Cardiac septum (tissue), 1 donor: ENCODE results near the gene GRPEL1. TPM values are rescaled to one million over a fixed set of nuclear protein-coding genes. Genes with fewer than 3 reads are reported as not detected.
"Not testable (repeated sequence)": the region's sequence is repeated elsewhere in the genome, so short reads cannot be mapped to it uniquely, and the experiment has no call there.

Source experiments
- DNase-seq: peaks from one replicate; pipeline ENCODE4 v3.0.0-alpha.2; 2020; ENCODE audit warnings: low spot score
- intact Hi-C: fragments of 100-400 bp; cut with DNase I; formaldehyde crosslinking; loops from one replicate; pipeline ENCODE4 v1.14.0; 2022
- long read RNA-seq: library from polyadenylated mRNA; unstranded; transcript quantifications from one replicate; pipeline ENCODE4 v2.0.0, GENCODE V29; 2021
- total RNA-seq: library from RNA; stranded (reverse); fragmentation: NEBNext Ultra II Directional; extraction: Animal tissue kit (Norgen Biotek cat#: 25700); gene quantifications from one replicate; pipeline ENCODE4 v1.2.1, GENCODE V29; 2021
- donor health status: DM: no; HTN: no; CAD: no.

GRPEL1 gene
- total RNA-seq = 43.5 TPM
- long read RNA-seq, transcript GRPEL1-201 (4 exons, 2,775 nt) = major isoform, 74 of 80 reads
- long read RNA-seq, partial matches to known transcripts = 1 of 80 reads
- long read RNA-seq, other reads (novel, unspliced or antisense) = 5 of 80 reads

DNA sequence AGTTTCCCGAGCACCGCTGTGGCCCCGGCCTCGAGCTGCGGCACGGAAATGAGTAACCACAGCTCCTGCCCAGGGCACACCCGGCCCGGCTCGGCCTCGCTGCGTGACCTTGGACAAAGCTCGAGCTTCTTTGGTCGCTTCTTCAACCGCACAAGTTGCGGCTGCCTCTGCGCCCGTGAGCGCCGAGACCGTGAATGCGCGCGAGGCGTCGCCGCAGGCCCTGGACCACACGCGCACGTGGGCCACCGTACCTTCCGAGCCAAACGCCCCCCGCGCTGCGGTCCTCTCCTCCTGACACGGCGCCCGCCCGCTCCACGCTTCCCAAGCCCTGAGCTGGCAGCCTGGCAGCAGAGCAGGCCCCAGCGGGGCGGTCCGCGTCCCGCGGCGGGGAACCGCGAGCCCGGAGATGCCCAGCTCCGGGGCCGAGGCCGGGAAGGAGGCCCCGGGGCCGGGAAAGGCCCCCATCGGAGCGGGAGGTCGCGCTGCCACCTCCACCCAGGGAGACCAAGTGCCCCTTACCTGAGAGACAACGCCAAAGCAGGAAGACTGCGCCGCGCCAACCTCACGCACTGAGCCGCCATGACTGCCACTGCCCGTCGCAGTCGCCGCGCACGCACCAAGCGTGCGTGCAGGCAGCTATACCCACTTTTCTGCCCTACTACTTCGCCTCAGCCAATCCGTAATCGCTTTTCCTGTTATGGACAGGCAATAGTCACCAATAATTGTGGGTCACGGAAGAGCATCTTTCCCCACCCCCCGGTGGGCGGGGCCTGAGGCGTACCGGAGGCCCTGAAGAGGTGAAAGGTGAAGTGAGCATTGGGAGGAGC lies at the start of gene GRPEL1:
Gene GRPEL1, minus strand, starts transcription at position 613 of the 827 bp plus-strand sequence. Its CDS starts 32 bp downstream, at position 581.
- intact Hi-C loops = loop anchor here (1.0 to 2.0 kb wide), 3 partner anchors 23 to 158 kb away; partner anchors contain the start of gene TBC1D14

DNA sequence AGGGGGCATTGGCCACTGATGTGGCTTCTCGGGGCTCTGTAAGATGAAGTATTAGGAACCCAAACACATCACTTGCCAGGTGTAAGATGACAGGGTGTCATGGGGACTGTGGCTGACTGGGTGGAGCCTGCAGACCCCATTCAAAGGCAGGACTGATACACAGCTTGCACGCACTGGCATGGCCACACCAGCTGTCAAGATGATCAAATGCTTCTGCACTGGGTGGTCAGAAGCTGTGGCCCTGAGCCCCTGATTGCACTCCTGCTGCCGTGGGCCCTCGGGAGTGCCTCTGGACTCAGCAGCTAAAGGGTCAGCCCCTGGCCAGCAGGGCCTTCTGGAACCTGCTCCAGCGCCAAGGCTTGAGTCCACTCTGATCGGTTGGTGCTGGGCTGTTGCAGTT lies 48.8 kb upstream of the GRPEL1 start:
- no peak for DNase-seq
- intact Hi-C loops = no loop called here

More for the DNA sequence above, at the start of gene GRPEL1:
- DNase-seq = no peak

DNA sequence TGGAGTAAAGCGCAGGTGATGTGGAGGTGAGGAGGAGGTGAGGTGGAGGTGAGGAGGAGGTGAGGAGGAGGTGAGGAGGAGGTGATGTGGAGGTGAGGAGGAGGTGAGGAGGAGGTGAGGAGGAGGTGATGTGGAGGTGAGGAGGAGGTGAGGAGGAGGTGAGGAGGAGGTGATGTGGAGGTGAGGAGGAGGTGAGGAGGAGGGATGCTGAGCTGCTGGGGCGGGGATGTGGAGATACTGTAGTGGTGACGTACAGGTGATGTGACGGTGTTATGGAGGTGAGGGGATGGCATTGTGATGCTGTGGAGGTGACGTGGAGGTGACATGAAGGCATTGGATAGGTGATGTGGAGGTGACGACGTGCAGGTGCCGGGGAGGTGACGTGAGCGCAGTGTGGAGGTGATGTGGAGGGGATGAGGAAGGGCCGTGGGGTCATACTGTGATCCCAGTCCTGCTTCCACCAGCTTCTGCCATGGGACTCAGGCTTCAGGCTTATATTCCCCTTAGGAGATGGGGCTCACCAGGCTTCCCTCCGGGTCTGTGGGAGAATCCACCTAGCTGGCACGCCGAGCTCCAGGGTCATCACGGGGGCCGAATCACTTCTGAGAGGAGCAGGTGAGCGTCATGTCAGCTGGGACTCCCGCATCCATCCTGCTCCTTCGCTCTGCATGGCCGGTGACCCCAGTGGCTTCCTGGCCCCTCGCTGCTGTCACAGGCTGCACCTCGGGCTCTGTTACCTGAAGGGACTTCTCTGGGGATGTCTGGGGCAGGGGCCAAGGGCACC lies 47.9 kb upstream of the GRPEL1 start:
- no peak for DNase-seq
- intact Hi-C loops = no loop called here

DNA sequence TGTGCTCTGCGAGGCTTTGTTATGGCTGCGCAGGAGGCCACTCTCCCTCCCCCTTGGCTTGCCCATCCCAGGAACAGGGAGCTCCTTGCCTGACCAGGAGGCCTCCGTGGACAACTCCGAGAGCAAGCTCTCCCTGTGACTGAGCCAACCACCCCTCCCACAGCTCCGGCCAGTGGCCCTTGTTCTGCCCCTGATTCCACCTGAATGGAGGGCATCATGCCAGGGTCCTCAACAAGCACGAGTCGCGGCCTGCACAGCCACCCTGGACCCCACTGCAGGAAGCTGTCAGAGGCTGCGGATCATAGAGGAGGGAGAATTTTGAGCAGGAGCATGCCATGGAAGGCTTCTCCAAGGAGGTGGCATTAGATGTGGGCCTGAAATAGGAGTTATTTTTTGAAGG lies 44.8 kb upstream of the GRPEL1 start:
- no peak for DNase-seq
- intact Hi-C loops = no loop called here

DNA sequence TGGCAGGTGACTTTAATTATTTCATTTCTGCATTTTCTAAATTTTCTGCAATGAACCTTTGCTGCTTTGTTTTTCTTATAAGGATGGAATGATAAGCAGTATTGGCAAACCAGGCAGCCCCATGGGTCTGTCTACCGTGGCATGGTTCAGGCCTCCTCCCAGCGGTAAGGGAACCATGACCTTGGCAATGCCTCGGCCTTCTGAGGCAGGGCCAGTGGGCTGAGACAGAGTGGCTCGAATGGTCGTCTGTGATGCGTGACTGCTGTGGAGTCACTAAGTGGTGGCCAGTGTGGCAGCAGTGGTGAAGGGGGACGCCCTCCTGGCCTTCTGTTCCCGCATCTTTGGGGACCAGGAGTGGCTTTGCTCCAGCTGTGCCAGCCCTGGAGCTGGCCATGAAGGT lies 43.6 kb upstream of the GRPEL1 start:
- intact Hi-C loops = no loop called here
- DNase-seq = peak; percentile 60

DNA sequence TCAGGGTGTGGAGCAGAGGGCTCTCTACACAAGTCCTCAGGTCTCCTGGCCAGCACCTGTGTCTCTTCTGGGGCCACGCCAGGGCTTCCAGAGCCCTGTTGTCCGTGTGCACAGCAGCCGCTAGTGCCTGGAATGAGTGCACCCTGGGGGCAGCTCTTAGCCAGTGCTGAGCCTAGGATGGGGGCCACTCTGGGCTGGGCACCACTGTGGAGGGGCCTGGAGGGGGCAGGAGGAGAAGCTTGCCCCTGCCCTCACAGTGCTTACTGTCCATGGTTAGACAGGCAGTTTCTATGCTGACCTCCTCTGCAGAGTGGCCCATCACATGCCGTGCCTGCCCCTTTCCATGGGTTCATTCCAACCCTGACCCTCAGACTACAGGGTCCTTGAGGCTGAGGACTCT lies 42.7 kb upstream of the GRPEL1 start:
- intact Hi-C loops = no loop called here
- peak; percentile 70 for DNase-seq

DNA sequence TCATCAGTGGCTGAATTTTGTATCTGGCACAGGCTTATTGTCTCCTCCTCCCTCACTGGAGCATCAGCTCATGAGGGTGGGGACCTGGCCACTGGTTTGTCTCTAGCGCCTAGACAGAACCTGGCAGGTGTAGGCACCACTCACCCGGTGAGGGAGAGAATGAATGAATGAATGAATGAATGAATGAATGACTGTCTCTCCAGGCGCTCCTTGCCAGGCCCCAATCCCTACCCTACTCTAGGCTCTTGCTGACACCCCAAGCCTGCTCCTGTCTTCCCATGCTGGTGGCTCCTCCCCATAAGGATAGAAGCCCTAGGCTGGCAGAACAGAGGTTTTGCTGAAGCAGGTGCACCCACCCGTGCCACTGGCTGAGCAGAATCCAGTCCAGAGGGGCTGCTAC lies 41.3 kb upstream of the GRPEL1 start:
- intact Hi-C loops = loop anchor here (10.0 kb wide), 1 partner anchor 186 kb away; no protein-coding TSS in a partner anchor
- DNase-seq = peak; percentile 26

DNA sequence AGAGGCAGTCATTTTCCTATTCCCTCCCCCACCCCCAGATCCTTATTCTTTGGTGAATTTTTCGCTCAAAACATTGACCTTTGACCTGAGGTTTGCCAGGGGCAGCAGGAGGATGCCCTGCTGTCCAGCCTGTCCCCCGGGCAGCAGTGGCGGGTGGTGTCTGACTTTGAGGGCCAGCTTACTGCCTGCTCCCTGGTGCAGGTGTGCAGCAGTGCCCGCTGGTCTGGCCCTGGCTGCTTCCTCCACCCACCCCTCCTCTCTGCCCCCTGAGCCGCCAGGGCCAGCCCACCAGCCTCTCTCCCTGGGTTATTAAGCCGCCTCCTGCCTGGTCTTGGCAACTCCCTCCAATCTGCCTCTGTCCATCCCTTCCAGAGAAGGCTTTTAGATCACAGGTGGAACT lies 40.8 kb upstream of the GRPEL1 start:
- peak; percentile 59 for DNase-seq
- intact Hi-C loops = loop anchor here (10.0 kb wide), 1 partner anchor 186 kb away; no protein-coding TSS in a partner anchor

DNA sequence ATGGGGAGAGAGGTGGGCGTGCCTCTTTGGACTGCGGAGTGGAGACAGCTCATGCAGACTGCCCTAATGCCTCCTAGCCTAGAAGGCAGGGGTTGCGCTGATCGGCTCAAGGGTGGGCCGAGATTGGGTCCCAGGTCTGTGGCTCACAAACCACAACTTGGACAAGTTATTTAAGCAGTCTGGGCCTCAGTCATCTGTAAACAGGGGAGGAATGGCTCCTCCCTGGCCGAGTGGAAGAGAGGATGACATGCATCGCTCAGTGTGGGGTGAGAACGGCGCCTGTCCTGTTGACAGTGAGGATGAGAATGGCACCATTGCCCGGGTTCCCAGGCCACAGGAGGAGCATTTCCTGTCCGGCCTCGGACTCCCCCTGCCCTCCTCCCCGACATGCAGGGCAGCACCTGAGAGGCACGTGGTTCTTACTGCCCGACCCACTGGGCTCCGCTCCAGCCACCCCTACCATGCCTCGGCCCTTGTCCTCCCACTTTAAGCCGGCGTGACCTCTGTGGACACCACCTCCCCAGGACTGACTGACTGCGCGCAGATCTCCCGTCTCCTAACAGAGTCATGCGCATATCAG lies 40.3 kb upstream of the GRPEL1 start:
- DNase-seq = peak; percentile 44
- intact Hi-C loops = loop anchor here (10.0 kb wide), 1 partner anchor 187 kb away; no protein-coding TSS in a partner anchor

DNA sequence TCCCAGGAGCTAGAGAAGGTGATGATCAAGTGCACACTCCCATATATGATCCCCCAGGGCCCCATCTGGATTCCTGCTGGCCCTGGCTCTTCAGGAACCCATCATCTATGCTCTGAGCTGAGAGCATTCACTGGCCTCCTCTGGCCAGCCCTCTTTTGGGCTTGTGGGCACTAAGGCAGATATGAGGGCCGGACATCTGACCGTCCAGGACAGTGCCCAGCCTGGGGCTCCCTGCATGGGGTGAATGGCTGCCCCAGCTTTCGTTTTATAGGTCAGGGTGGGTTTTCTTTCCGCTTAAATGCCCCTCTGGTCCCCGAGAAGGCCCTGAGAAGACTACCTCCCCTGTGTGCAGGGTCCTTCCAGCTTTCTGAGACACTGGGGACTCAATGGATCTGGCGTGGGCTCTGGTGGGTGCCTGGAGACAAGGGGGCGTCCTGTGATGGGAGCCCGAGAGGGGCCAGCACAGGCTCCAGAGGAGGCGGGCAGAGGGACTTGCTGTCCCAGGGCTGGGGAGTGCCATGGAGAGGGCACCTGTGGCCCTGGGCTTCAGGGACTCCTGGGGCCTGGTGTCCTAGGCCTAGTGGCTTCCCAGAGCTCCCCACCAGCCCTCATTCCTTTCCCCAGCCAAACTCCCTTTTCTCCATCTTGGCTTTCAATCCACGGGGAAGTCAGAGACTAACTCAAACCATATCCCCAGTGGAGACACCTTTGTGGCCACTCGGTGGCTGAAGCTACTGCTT lies 39.5 kb upstream of the GRPEL1 start:
- DNase-seq = peak; percentile 36
- intact Hi-C loops = loop anchor here (10.0 kb wide), 1 partner anchor 187 kb away; no protein-coding TSS in a partner anchor

DNA sequence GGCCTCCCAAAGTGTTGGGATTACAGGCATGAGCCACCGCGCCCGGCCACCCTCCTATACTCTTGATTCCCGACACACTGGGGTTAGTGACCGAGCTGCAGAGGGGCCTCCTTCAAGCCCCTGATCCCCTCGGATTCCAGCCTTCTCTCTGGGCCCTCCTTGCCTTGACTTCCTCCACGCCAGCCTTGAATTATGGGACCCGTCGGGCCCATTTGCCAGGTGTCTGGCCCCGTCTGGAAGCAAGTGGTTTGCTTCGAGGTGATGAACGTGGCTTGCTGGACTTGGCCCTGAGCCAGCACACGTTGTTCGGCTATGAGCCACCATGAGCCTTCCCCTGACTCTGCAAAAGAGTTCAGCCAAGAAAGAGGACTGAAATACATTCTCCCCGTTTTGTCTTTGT lies 37.4 kb upstream of the GRPEL1 start:
- no peak for DNase-seq
- intact Hi-C loops = loop anchor here (10.0 kb wide), 1 partner anchor 190 kb away; no protein-coding TSS in a partner anchor

DNA sequence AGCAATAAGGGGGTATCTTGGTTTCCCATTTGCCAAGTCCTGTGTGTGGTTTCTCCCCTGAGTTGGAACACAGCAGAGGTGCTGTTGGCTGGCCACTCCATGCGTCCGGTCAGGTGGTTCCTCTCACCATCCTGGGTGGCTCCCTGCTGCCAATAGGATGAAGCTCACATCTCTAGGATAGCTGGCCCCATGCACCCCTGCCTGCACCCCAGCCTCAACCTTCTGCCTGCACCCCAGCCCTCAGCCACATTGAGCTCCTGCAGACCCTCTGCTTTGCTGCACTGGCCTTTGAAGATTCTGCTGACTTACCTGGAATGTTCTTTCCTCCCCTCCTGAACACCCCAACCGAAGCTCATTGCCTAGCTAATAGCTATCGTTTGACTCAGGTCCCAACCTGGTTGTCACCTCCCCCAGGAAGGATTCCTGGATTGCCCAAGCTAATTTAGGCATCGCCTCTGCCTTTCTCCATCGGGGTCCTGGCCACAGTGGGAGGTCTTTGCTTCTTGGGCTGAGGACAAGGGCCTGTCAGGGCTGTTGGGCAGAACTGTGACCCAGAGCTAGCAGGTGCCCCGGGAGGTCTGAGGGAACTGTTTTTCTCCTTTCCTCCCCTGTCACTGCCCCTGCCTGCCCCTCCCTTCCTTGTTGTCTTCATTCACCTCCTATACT lies 36.6 kb upstream of the GRPEL1 start:
- DNase-seq = no peak

DNA sequence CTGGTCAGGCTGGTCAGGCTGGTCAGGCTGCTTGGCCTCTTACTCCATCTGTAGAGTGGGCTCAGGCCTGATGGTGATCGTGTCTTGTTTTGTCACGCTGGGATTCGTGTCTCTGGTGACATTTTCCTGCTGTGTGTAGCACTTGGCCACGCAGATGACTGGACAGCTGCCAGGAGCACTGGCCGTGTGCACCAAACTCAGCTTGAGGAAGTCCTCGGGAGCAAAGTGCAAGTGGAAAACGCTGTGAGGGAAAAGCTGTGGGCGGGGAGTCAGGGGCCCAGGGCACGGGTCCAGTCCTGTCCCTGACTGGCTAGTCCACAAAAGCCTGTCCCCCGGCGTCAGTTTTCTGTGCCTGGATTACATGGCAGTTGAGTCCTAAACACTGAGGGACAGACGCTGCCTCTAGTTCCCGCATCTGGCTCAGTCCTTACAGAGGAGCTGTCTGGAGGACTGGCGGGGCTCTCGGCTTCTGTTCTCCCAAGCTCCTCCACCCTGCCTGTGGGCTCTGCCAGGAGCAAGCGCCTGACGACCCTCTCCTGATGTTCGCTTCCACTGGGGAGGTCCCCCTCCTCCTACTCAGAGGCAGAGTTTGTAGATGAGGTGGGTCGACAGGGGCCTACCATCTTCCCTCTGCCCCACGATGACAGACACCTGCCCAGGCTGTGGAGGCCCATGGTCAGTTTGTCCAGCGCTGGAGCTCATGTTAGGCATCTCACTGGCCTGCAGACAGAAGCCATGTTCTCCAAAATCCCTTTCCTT lies 35.9 kb upstream of the GRPEL1 start:
- no peak for DNase-seq
- intact Hi-C loops = loop anchor here (5.0 to 10.0 kb wide), 2 partner anchors 54 to 191 kb away; no protein-coding TSS in a partner anchor

More for the DNA sequence above, 36.6 kb upstream of the GRPEL1 start:
- intact Hi-C loops = loop anchor here (5.0 to 10.0 kb wide), 2 partner anchors 53 to 190 kb away; no protein-coding TSS in a partner anchor

DNA sequence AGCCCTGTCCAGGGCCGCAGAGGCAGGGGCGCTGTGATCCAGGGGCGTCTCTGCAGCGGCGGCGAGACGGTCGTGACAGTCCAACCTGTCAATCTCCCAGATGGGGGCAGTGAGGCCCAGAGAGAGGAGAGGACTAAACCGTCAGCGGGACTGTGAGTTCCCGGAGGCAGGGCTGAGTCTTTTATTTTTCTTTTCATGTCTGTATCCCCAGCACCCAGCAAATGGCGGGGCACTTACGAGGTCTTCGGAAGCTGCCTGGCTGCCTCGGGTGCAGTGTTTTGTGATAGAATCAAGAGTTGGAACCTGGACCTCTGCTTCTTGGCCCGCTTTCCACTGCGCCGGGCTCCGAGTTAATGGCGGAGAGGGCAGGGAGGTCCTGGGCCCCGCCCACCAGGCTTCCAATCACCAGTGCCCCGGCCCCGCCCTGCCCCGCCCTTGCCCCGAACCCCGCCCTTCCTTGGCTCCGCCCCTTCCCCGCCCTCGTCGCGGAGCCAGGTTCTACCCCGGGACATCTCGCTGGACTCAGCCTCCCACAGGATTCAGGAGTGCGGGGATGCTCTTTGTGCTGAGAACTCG lies 35.3 kb upstream of the GRPEL1 start:
- intact Hi-C loops = loop anchor here (5.0 to 10.0 kb wide), 2 partner anchors 54 to 192 kb away; no protein-coding TSS in a partner anchor
- DNase-seq = peak; percentile 93

DNA sequence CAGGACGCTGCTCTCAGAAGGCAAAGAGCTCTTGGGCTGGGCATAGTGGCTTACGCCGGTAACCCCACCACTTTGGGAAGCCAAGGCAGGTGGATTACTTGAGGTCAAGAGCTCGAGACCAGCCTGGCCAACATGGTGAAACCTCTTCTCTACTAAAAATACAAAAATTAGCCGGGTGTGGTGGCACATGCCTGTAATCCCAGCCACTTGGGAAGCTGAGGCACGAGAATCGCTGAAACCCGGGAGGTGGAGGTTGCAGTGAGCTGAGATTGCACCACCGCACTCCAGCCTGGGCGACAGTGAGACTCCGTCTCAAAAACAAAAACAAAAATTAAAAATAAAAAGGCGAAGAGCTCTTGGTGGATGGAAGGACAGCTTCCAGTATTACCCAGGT lies 34.6 kb upstream of the GRPEL1 start:
- not testable (repeated sequence) for DNase-seq
- intact Hi-C loops = loop anchor here (5.0 to 10.0 kb wide), 2 partner anchors 55 to 192 kb away; no protein-coding TSS in a partner anchor

DNA sequence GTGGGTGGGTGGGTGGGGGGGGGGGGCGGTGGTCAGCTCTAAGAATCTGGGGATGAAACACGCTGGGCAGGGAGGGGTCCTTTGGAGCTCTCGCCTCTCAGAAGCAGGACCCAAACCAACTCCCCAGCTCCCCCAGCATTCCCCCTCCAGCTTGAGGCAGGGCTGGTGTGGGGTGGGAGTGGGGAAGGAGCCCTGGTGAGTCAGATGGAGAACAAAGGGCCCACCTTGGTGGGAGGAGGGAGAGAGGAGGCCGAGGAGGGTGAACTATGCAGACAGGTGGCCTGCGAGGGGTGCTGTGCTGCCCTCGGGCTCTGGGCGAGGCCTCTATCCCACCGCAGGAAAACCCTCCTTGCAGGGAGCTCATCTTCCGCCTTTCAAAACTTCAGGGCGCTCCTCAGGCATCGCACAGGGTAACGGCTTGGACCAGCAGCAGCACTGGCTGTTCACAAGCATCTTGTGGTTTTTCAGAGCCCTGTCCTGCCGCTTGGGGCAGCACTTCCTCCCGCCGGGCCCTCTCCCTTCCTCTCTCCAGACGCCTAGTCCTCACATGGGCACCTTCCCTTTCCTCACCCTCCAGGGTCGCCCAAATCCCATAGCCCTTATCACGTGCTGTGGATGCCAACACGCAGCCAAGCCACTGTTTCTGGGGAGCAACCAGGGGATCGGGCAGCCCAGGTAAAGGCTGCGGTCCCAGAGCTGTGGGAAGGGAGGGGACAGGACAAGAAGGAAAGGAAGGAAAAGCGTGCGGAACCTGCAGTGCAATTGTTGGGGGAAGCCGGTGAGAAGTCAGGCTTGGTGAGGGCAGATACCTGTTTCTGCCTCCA lies 34.0 kb upstream of the GRPEL1 start:
- intact Hi-C loops = loop anchor here (5.0 to 10.0 kb wide), 2 partner anchors 55 to 193 kb away; no protein-coding TSS in a partner anchor
- DNase-seq = peak; percentile 87
